Measurements from ENCODE around the gene RBMS3.
"Not testable (repeated sequence)": the region's sequence is repeated elsewhere in the genome, so short reads cannot be mapped to it uniquely, and the experiment has no call there.

The RBMS3 gene

GRCh38 chr3:29312395-29312794 lies 31.5 kb downstream of the RBMS3 start:
- DNase-seq (ENCODE audit: low read depth, low spot score) = no peak

- DNase-seq (ENCODE audit: low read depth, low spot score) = no peak
These were observed 32.1 kb downstream of the RBMS3 start for GRCh38 chr3:29312960-29313452.

- no peak for DNase-seq (ENCODE audit: low read depth, low spot score)
These were observed 33.3 kb downstream of the RBMS3 start for GRCh38 chr3:29313981-29314726.

- no peak for DNase-seq (ENCODE audit: low read depth, low spot score)
These were observed 33.8 kb downstream of the RBMS3 start for GRCh38 chr3:29314727-29315088.

GRCh38 chr3:29317659-29318173 lies 36.8 kb downstream of the RBMS3 start:
- no peak for DNase-seq (ENCODE audit: low read depth, low spot score)

GRCh38 chr3:29318251-29318650 lies 37.4 kb downstream of the RBMS3 start:
- DNase-seq (ENCODE audit: low read depth, low spot score) = no peak

GRCh38 chr3:29319262-29319661 lies 38.4 kb downstream of the RBMS3 start:
- DNase-seq (ENCODE audit: low read depth, low spot score) = no peak

- DNase-seq (ENCODE audit: low read depth, low spot score) = no peak
These were observed 38.9 kb downstream of the RBMS3 start for GRCh38 chr3:29319798-29320197.

- DNase-seq (ENCODE audit: low read depth, low spot score) = no peak
These were observed 41.7 kb downstream of the RBMS3 start for GRCh38 chr3:29322586-29322985.

GRCh38 chr3:29324180-29324651 lies 43.3 kb downstream of the RBMS3 start:
- no peak for DNase-seq (ENCODE audit: low read depth, low spot score)

GRCh38 chr3:29326540-29326939 lies 45.7 kb downstream of the RBMS3 start:
- DNase-seq (ENCODE audit: low read depth, low spot score) = not testable (repeated sequence)

GRCh38 chr3:29329986-29330890 lies 49.4 kb downstream of the RBMS3 start:
- no peak for DNase-seq (ENCODE audit: low read depth, low spot score)

- DNase-seq (ENCODE audit: low read depth, low spot score) = no peak
These were observed 50.2 kb downstream of the RBMS3 start for GRCh38 chr3:29331035-29331434.

- no peak for DNase-seq (ENCODE audit: low read depth, low spot score)
These were observed 50.8 kb downstream of the RBMS3 start for GRCh38 chr3:29331456-29332194.

- DNase-seq (ENCODE audit: low read depth, low spot score) = no peak
These were observed 51.3 kb downstream of the RBMS3 start for GRCh38 chr3:29332195-29332637.

GRCh38 chr3:29333576-29333975 lies 52.7 kb downstream of the RBMS3 start:
- DNase-seq (ENCODE audit: low read depth, low spot score) = no peak

- no peak for DNase-seq (ENCODE audit: low read depth, low spot score)
These were observed 53.8 kb downstream of the RBMS3 start for GRCh38 chr3:29334706-29335105.

- DNase-seq (ENCODE audit: low read depth, low spot score) = no peak
These were observed 54.6 kb downstream of the RBMS3 start for GRCh38 chr3:29335438-29335837.

GRCh38 chr3:29335943-29336342 lies 55.1 kb downstream of the RBMS3 start:
- no peak for DNase-seq (ENCODE audit: low read depth, low spot score)

GRCh38 chr3:29337565-29337964 lies 56.7 kb downstream of the RBMS3 start:
- no peak for DNase-seq (ENCODE audit: low read depth, low spot score)

GRCh38 chr3:29338377-29338776 lies 57.5 kb downstream of the RBMS3 start:
- no peak for DNase-seq (ENCODE audit: low read depth, low spot score)

Measured in activated CD4-positive, CD25-positive, alpha-beta regulatory T cell treated with anti-CD3 and anti-CD28 coated beads, Interleukin-2, amount 50 U/mL, for 16 hours (primary cell).